GM13976 (cell line): ENCODE results near the gene LGALS3BP.

ENCODE experiments used
- DNase-seq: peaks from one replicate; pipeline ENCODE4 v3.0.0; 2012; ENCODE audit warnings: low spot score
- CTCF ChIP-seq: IDR thresholded peaks from 2 replicates; pipeline ENCODE4 v1.5.1; 2012; ENCODE audit warnings: borderline replicate concordance, mild to moderate bottlenecking; ENCODE audit not compliant: insufficient read depth; ENCODE audit errors: extremely low read depth, missing control alignments, control extremely low read depth
- in situ Hi-C: fragments of 300-500 bp; cut with MboI; formaldehyde crosslinking; loops from one replicate; pipeline ENCODE4 v1.12.0; 2022; ENCODE audit warnings: low sequenced_read_pairs, mixed read lengths, inconsistent platforms; ENCODE audit not compliant: unreplicated experiment

The LGALS3BP gene

GRCh38 chr17:78992542-78993212, 13.0 kb upstream of the LGALS3BP start:
- no peak for TF ChIP-seq CTCF
- no peak for DNase-seq
- in situ Hi-C loops: no loop called here

- no peak for DNase-seq
- in situ Hi-C loops: no loop called here
- no peak for TF ChIP-seq CTCF
Observed at GRCh38 chr17:78991906-78992532, 12.3 kb upstream of the LGALS3BP start.

- no peak for TF ChIP-seq CTCF
- in situ Hi-C loops: no loop called here
- DNase-seq: no peak
Observed at GRCh38 chr17:78991017-78991738, 11.5 kb upstream of the LGALS3BP start.

GRCh38 chr17:78990349-78991016, 10.8 kb upstream of the LGALS3BP start:
- in situ Hi-C loops: no loop called here
- no peak for DNase-seq
- no peak for TF ChIP-seq CTCF

- no peak for DNase-seq
- TF ChIP-seq CTCF: no peak
Observed at GRCh38 chr17:78988152-78988551, 8.4 kb upstream of the LGALS3BP start.

GRCh38 chr17:78986649-78987328, 7.1 kb upstream of the LGALS3BP start:
- no peak for DNase-seq
- in situ Hi-C loops: no loop called here
- no peak for TF ChIP-seq CTCF

More at GRCh38 chr17:78988152-78988551, 8.4 kb upstream of the LGALS3BP start:
- in situ Hi-C loops: no loop called here
